ENCODE data around the gene ETNK1.
"Not testable (repeated sequence)": the region's sequence is repeated elsewhere in the genome, so short reads cannot be mapped to it uniquely, and the experiment has no call there.

Gene ETNK1

GRCh38 chr12:22689876-22690275 is 64.9 kb downstream of the ETNK1 start:
- DNase-seq (ENCODE audit: low read depth): no peak

- no peak for DNase-seq (ENCODE audit: low read depth)
Measured at GRCh38 chr12:22691319-22691718, 66.3 kb downstream of the ETNK1 start.

DNA sequence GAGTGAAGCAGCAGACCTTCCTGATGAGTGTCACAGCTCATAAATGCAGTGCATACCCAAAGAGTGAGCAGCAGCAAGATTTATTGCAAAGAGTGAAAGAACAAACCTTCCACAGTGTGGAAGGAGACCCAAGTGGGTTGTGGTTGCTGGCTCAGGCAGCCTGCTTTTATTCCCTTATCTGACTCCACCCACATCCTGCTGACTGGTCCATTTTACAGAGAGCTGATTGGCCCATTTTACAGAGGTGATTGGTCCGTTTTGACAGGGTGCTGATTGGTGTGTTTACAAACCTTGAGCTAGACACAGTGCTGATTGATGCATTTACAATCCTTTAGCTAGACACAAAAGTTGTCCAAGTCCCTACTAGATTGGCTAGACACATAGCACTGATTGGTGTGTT is 67.5 kb downstream of the ETNK1 start:
- DNase-seq (ENCODE audit: low read depth): not testable (repeated sequence)

- DNase-seq (ENCODE audit: low read depth): no peak
Measured at GRCh38 chr12:22692964-22693555, 68.1 kb downstream of the ETNK1 start.

- no peak for DNase-seq (ENCODE audit: low read depth)
Measured at GRCh38 chr12:22698576-22698975, 73.6 kb downstream of the ETNK1 start.

DNA sequence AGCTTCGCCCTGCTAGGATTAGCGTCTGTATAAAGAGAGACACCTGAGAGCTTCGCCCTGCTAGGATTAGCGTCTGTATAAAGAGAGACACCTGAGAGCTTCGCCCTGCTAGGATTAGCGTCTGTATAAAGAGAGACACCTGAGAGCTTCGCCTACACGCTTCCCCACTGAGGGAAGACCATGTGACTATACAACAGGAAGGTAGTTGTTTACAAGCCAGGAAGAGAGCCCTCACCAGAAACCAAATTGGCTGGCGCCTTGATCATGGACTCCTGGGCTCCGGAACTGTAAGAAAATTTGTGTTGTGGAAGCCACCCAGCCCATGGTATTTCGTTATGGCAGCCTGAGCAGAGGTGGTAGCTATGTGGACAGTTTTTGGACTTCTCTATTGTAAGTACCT is 74.7 kb downstream of the ETNK1 start:
- not testable (repeated sequence) for DNase-seq (ENCODE audit: low read depth)

GRCh38 chr12:22700106-22700505 is 75.1 kb downstream of the ETNK1 start:
- peak; percentile 83 for DNase-seq (ENCODE audit: low read depth)

- not testable (repeated sequence) for DNase-seq (ENCODE audit: low read depth)
Measured at GRCh38 chr12:22701216-22701809, 76.3 kb downstream of the ETNK1 start.

- no peak for DNase-seq (ENCODE audit: low read depth)
Measured at GRCh38 chr12:22702690-22703089, 77.7 kb downstream of the ETNK1 start.

DNA sequence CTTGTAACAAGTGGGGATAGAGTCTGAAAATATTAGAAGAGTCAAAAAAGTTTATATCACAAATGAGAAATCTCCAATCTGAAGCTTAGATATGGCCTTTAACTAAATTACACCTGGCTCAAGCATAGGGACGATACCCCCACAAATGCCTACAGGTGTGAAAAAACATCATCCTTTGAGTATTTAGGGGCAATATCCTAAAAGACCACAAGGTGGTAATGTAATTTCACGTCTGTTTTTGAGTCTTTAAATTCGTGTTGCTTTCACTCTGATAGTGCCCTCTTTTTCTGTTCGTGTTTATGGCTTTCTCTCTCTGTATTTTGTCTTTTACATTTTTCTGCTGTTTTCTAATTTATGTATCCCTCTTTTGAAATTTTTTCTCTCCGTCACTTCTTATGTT is 84.3 kb downstream of the ETNK1 start:
- peak; percentile 39 for DNase-seq (ENCODE audit: low read depth)

DNA sequence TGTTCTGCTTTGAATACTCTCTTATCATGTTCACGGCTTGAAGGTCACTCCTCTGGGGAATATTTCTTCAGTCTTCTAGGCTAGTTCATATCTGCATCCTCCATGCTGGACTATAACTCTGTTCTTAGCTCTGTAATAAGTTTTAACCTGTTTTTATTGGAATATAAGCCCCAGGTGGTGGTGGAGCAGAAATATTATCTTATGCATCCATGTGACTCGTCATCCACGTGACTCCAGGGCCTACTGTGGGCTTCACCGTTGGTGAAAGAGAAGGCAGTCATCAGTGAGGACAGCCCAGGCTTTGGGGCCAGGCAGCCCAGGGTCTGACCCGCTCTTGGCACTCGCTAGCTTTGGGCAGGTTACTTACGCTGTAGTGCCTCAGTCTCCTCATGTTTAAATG is 87.1 kb downstream of the ETNK1 start:
- DNase-seq (ENCODE audit: low read depth): no peak

DNA sequence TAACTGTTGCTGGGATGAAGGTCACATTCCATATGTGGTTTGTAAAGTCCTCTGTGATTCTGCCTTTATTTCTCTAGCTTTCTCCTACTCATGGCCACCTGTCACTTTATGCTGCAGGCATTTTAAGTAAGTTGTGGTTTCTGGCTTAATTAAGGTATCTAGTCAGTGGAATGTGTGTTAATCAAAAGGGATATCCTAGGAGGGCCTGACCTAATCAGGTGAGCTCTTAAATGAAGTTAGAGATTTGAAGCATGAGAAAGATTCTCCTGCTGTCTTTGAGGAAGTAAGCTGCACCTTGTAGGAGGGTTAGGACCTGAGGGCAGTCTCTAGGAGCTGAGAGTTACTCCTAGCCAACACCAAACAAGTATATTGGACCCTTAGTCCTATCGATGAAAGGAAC is 90.3 kb downstream of the ETNK1 start:
- DNase-seq (ENCODE audit: low read depth): no peak

DNA sequence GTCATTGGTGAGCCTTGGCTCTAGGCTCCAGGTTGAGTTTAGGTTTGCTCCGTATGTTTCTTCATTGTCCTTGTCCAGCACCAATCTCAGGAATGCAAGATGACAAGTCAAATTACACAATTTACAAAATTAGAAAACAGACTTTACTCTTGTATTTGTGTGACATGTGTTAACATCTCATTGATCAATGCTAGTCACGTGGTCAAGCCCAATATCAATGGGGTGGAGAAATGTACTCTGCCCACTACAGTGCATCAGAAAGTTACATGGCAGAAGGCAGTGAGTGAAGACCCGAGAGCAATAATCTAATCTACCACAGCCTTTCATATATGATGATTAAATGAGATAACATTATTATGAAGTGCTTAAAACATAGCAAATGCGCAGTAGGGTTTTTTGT is 94.8 kb downstream of the ETNK1 start:
- DNase-seq (ENCODE audit: low read depth): no peak

- no peak for DNase-seq (ENCODE audit: low read depth)
Measured at GRCh38 chr12:22722081-22722480, 97.1 kb downstream of the ETNK1 start.

DNA sequence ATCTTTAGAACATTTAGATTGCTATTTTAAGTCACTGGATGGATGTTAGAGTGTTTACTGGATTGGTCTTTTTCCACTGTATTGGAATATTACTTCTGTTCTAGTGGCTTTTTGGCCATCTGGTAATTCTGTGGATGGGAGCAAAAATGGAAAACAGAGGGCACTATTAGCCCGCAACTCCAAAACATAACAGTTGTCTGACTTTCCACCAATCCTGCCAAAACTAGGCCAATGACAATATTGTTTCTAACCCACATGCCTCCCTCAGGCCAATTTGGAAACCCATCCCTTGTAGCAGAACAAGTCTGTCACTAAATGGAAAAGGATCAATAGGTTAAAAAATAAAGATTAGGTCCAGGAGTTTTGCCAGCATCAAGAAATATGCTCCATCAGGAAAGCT is 97.8 kb downstream of the ETNK1 start:
- no peak for DNase-seq (ENCODE audit: low read depth)

DNA sequence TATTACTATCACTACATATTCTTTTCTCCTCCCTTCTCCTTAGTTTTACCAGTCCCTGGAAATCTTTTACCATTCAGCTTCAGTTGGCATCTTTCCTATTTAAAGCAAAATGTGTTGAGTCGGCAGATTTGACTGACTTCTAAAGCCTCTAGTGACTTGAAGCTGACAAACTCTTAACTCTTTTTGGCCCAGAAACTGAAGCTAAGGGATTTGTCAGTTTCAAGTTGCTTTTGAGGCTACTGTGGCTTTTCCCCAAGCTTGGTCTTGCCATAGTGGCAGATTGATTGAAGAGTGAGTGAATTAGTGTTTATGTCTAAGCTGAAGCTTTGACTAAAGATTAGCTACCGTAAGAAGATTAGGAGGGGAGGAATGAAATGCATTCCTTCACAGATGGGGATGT is 104.0 kb downstream of the ETNK1 start:
- no peak for DNase-seq (ENCODE audit: low read depth)

DNA sequence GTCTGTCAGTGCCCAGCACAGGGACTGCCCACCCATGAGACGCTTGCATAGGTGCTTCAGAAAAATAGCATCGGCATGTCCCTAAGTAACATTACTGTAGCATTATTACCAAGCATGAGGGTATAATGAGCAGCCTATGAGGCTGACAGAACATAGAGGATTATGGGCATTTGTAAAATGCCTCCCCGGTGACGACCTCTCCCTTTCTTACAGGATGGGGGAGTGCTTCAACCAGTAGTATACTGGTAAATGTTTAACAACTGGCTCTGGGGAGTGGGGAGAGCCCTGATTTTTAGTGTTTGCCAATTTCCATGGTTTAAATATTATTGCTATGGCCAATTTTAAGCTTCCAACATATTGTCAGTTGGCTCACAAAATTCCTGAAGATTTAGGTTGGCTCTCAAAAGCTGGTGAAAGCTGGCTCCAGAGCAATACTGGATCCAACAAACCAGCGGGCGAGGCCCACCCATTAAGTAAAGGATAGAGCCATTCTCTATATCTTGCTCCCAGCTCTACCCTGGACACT is 104.5 kb downstream of the ETNK1 start:
- no peak for DNase-seq (ENCODE audit: low read depth)

- peak; percentile 97 for DNase-seq (ENCODE audit: low read depth)
Measured at GRCh38 chr12:22729957-22730443, 105.0 kb downstream of the ETNK1 start.

- DNase-seq (ENCODE audit: low read depth): peak; percentile 48
Measured at GRCh38 chr12:22731236-22731635, 106.3 kb downstream of the ETNK1 start.

DNA sequence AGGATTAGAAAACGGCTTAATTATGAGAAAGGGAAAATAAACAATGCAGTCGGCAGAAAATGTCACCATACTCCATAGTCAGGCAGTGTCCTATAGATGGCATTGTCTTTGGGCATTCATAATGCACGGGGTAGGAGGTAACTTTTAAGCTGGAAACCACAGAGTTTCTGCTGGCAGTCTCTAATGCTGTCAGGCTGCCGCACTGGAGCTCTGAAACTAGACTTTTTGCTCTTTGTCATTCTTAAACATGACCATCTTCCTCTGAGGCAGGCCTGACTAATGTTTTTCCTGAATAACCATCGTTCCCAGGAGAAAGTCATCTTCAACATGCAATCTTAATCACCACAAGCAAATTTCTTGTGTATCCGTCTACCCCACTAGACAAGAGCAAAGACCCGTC is 108.8 kb downstream of the ETNK1 start:
- peak; percentile 71 for DNase-seq (ENCODE audit: low read depth)

- peak; percentile 75 for DNase-seq (ENCODE audit: low read depth)
Measured at GRCh38 chr12:22738945-22739344, 114.0 kb downstream of the ETNK1 start.

All from EH (cell line).